Naive thymus-derived CD4-positive, alpha-beta T cell (primary cell): ENCODE data around the gene PLPPR2. TPM values are rescaled to one million over a fixed set of nuclear protein-coding genes. Genes with fewer than 3 reads are reported as not detected.

ENCODE experiments used
- ATAC-seq: fragments of 150-1000 bp; cut with Tn5 transposase; 2 replicates; pipeline ENCODE4 v1.10.0; 2021; ENCODE audit warnings: mild to moderate bottlenecking, moderate library complexity
- CTCF ChIA-PET: fragments of 350-600 bp; sonication (Branson Sonifier 250); formaldehyde crosslinking; loops from one replicate; lab custom pipeline; 2021; ENCODE audit warnings: antibody characterized with exemption; lab: Charles Lee
- POLR2A ChIA-PET: fragments of 350-600 bp; sonication (Branson Sonifier 250); formaldehyde crosslinking; loops from one replicate; lab custom pipeline; 2021; ENCODE audit warnings: antibody characterized with exemption, inconsistent platforms; lab: Charles Lee
- DNase-seq, 9 donors: peaks; one replicate each; pipeline versions ENCODE4 v3.0.0 to v3.0.0-alpha.2; 2020 to 2022; ENCODE audit warnings: mixed read lengths in 1 of 9
- H3K27ac ChIP-seq: one replicate; pipeline ENCODE4 v1.7.0; 2013; ENCODE audit warnings: mild to moderate bottlenecking, low read depth, low read length, moderate library complexity
- H3K27me3 ChIP-seq, 2 donors: one replicate each; pipeline ENCODE4 v1.7.0; 2013; ENCODE audit warnings: low read length in 2 of 2, mild to moderate bottlenecking in 2 of 2, moderate library complexity in 2 of 2; ENCODE audit not compliant: control insufficient read depth in 2 of 2, insufficient read depth in 2 of 2
- H3K36me3 ChIP-seq, 3 experiments: 1 replicate in 2 of 3; 2 replicates in 1 of 3; pipeline ENCODE4 v1.7.0; 2013; ENCODE audit warnings: low read length in 3 of 3, mild to moderate bottlenecking in 3 of 3, moderate library complexity in 1 of 3; ENCODE audit not compliant: insufficient read depth in 3 of 3, control insufficient read depth in 2 of 3
- H3K4me1 ChIP-seq, 2 donors: one replicate each; pipeline ENCODE4 v1.7.0; 2013; ENCODE audit warnings: low read length in 2 of 2, mild to moderate bottlenecking in 2 of 2, moderate library complexity in 1 of 2; ENCODE audit not compliant: control insufficient read depth in 2 of 2, insufficient read depth in 2 of 2
- H3K4me3 ChIP-seq: 2 replicates; pipeline ENCODE4 v1.7.0; 2013; ENCODE audit warnings: mild to moderate bottlenecking, low read length
- H3K9me3 ChIP-seq, 3 experiments: 1 replicate in 2 of 3; 2 replicates in 1 of 3; pipeline ENCODE4 v1.7.0; 2013; ENCODE audit warnings: low read length in 3 of 3; ENCODE audit not compliant: control insufficient read depth in 2 of 3
- H3K27ac Mint-ChIP-seq, 9 donors: one replicate each; pipeline ENCODE4 v1.8.0; 2020 to 2022; ENCODE audit warnings: mixed read lengths in 9 of 9, mild to moderate bottlenecking in 8 of 9, moderate library complexity in 5 of 9, inconsistent platforms in 2 of 9
- H3K27me3 Mint-ChIP-seq, 5 donors: one replicate each; pipeline ENCODE4 v1.8.0; 2021 to 2022; ENCODE audit warnings: mixed read lengths in 5 of 5, mild to moderate bottlenecking in 1 of 5
- H3K36me3 Mint-ChIP-seq, 5 donors: one replicate each; pipeline ENCODE4 v1.8.0; 2020 to 2022; ENCODE audit warnings: mixed read lengths in 5 of 5, mild to moderate bottlenecking in 3 of 5, inconsistent platforms in 1 of 5
- H3K4me1 Mint-ChIP-seq, 7 donors: one replicate each; pipeline ENCODE4 v1.8.0; 2020 to 2022; ENCODE audit warnings: mixed read lengths in 7 of 7, mild to moderate bottlenecking in 3 of 7, inconsistent platforms in 1 of 7
- H3K4me3 Mint-ChIP-seq, 10 donors: one replicate each; pipeline ENCODE4 v1.8.0; 2020 to 2022; ENCODE audit warnings: mild to moderate bottlenecking in 10 of 10, mixed read lengths in 10 of 10, moderate library complexity in 6 of 10, inconsistent platforms in 2 of 10
- H3K9me3 Mint-ChIP-seq, 11 donors: one replicate each; pipeline ENCODE4 v1.8.0; 2020 to 2022; ENCODE audit warnings: mixed read lengths in 11 of 11, mild to moderate bottlenecking in 4 of 11, inconsistent platforms in 1 of 11, moderate library complexity in 1 of 11
- intact Hi-C, 2 donors: fragments of 100-400 bp; cut with micrococcal nuclease; formaldehyde crosslinking; loops; one replicate each; pipeline ENCODE4 v1.15.1; 2023
- polyA plus RNA-seq, 2 donors: library from polyadenylated mRNA; unstranded; fragments of 300-500 nt; fragmentation: Illumina TruSeq; gene quantifications; one replicate each; pipeline ENCODE4 v1.2.3, GENCODE V29; 2021
- total RNA-seq, 6 experiments: library from RNA in 5 of 6; stranded (reverse) in 5 of 6; gene quantifications; 1 replicate in 5 of 6; 2 replicates in 1 of 6; pipeline ENCODE4 v1.2.3 and lab custom pipeline; 2021 to 2026

Gene PLPPR2
- total and polyA plus RNA-seq, 7 experiments from 2014 or later, result 0.92 to 31.0 (median 12.8) TPM

- Histone ChIP-seq H3K27me3 (no peaks in the 10 kb centered on the region), H3K36me3 (peaks cover 0 to 3% (median 0%) of the 10 kb centered on the region in 3 experiments), H3K4me1 (peaks cover 0 to 12% of the 10 kb centered on the region in 2 donors), H3K9me3 (no peaks in the 10 kb centered on the region), H3K4me3 (no peak overlapping the region), H3K27ac (no peak overlapping the region)
- peak overlapping the region in 6 of 9 donors; percentile 56 to 92 (median 73) for H3K27ac Mint-ChIP-seq
- peaks cover 0 to 13% (median 0%) of the 10 kb centered on the region in 5 donors for H3K27me3 Mint-ChIP-seq
- CTCF ChIA-PET, result no interaction called here
- no peak for ATAC-seq
- POLR2A ChIA-PET, result interaction anchor here (1.7 kb wide), 1 partner anchor 23 kb away, joined by 4 read pairs; the partner anchor contains the start of genes CCDC159 and TMEM205
- DNase-seq, result no peak
- peaks cover 12 to 32% (median 17%) of the 10 kb centered on the region in 7 donors for H3K4me1 Mint-ChIP-seq
- peaks cover 0 to 10% (median 5%) of the 10 kb centered on the region in 5 donors for H3K36me3 Mint-ChIP-seq
- intact Hi-C loops, result no loop called here
- H3K4me3 Mint-ChIP-seq, result peak overlapping the region in 8 of 10 donors; percentile 47 to 77 (median 61)
- H3K9me3 Mint-ChIP-seq, result no peaks in the 10 kb centered on the region
These were observed 31.6 kb upstream of the PLPPR2 start for GRCh38 chr19:11323601-11324078.

- ATAC-seq, result peak; percentile 79
- H3K4me1 Mint-ChIP-seq, result peaks cover 12 to 32% (median 17%) of the 10 kb centered on the region in 7 donors
- H3K27ac Mint-ChIP-seq, result peak overlapping the region in 7 of 9 donors; percentile 54 to 92 (median 69)
- Histone ChIP-seq H3K9me3 (no peaks in the 10 kb centered on the region), H3K4me3 (no peak overlapping the region), H3K36me3 (peaks cover 0 to 3% (median 0%) of the 10 kb centered on the region in 3 experiments), H3K4me1 (peaks cover 0 to 12% of the 10 kb centered on the region in 2 donors), H3K27me3 (no peaks in the 10 kb centered on the region), H3K27ac (no peak overlapping the region)
- intact Hi-C loops, result no loop called here
- POLR2A ChIA-PET, result interaction anchor here (1.6 to 1.7 kb wide), 2 partner anchors 22 to 57 kb away, joined by 4 read pairs; partner anchors contain the start of genes CCDC159 and TMEM205
- H3K36me3 Mint-ChIP-seq, result peaks cover 0 to 10% (median 5%) of the 10 kb centered on the region in 5 donors
- peaks cover 0 to 13% (median 0%) of the 10 kb centered on the region in 5 donors for H3K27me3 Mint-ChIP-seq
- peak overlapping the region; percentile 47 to 77 (median 62) for H3K4me3 Mint-ChIP-seq
- no peaks in the 10 kb centered on the region for H3K9me3 Mint-ChIP-seq
- DNase-seq, result peak in 7 of 9 donors; percentile 18 to 38 (median 23)
- CTCF ChIA-PET, result no interaction called here
These were observed 31.1 kb upstream of the PLPPR2 start for GRCh38 chr19:11324079-11324661.

GRCh38 chr19:11324748-11325389 lies 30.4 kb upstream of the PLPPR2 start:
- peaks cover 0 to 11% (median 7%) of the 10 kb centered on the region in 5 donors for H3K36me3 Mint-ChIP-seq
- peaks cover 0 to 7% (median 0%) of the 10 kb centered on the region in 5 donors for H3K27me3 Mint-ChIP-seq
- intact Hi-C loops, result no loop called here
- Histone ChIP-seq H3K27ac (no peak overlapping the region), H3K4me1 (peaks cover 0 to 12% of the 10 kb centered on the region in 2 donors), H3K4me3 (no peak overlapping the region), H3K36me3 (peaks cover 0 to 3% (median 0%) of the 10 kb centered on the region in 3 experiments), H3K27me3 (no peaks in the 10 kb centered on the region), H3K9me3 (no peaks in the 10 kb centered on the region)
- ATAC-seq (no peak), DNase-seq (no peak)
- CTCF ChIA-PET, result interaction anchor here (0.6 kb wide), 1 partner anchor 34 kb away, joined by 5 read pairs; no protein-coding TSS in a partner anchor
- H3K4me3 Mint-ChIP-seq, result peak overlapping the region in 3 of 10 donors; percentile 47 to 77 (median 72)
- peaks cover 12 to 32% (median 17%) of the 10 kb centered on the region in 7 donors for H3K4me1 Mint-ChIP-seq
- POLR2A ChIA-PET, result interaction anchor here (0.6 to 1.7 kb wide), 3 partner anchors 22 to 1237 kb away, joined by 3 to 4 read pairs (median 4); partner anchors contain the start of genes CCDC159 and TMEM205
- peak overlapping the region in 6 of 9 donors; percentile 54 to 92 (median 66) for H3K27ac Mint-ChIP-seq
- no peaks in the 10 kb centered on the region for H3K9me3 Mint-ChIP-seq

- Histone ChIP-seq H3K27ac (no peak overlapping the region), H3K9me3 (no peaks in the 10 kb centered on the region), H3K27me3 (no peaks in the 10 kb centered on the region), H3K36me3 (peaks cover 0 to 3% (median 0%) of the 10 kb centered on the region in 3 experiments), H3K4me1 (peaks cover 0 to 12% of the 10 kb centered on the region in 2 donors), H3K4me3 (no peak overlapping the region)
- H3K27me3 Mint-ChIP-seq, result peaks cover 0 to 2% (median 0%) of the 10 kb centered on the region in 5 donors
- H3K36me3 Mint-ChIP-seq, result peaks cover 0 to 16% (median 11%) of the 10 kb centered on the region in 5 donors
- intact Hi-C loops, result no loop called here
- H3K9me3 Mint-ChIP-seq, result no peaks in the 10 kb centered on the region
- H3K4me1 Mint-ChIP-seq, result peaks cover 12 to 32% (median 17%) of the 10 kb centered on the region in 7 donors
- H3K27ac Mint-ChIP-seq, result peak overlapping the region in 1 of 9 donors; percentile 43
- DNase-seq, result no peak
- CTCF ChIA-PET, result interaction anchor here (0.7 kb wide), 1 partner anchor 42 kb away, joined by 3 read pairs; no protein-coding TSS in a partner anchor
- H3K4me3 Mint-ChIP-seq, result no peak overlapping the region
- no peak for ATAC-seq
- POLR2A ChIA-PET, result interaction anchor here (0.6 to 1.6 kb wide), 2 partner anchors 56 to 1237 kb away, joined by 3 to 4 read pairs; no protein-coding TSS in a partner anchor
These were observed 29.7 kb upstream of the PLPPR2 start for GRCh38 chr19:11325544-11325943.

GRCh38 chr19:11330127-11330526 lies 25.1 kb upstream of the PLPPR2 start:
- ATAC-seq, result no peak
- peaks cover 5 to 38% (median 17%) of the 10 kb centered on the region in 5 donors for H3K36me3 Mint-ChIP-seq
- H3K4me1 Mint-ChIP-seq, result no peaks in the 10 kb centered on the region
- Histone ChIP-seq H3K27me3 (no peaks in the 10 kb centered on the region), H3K27ac (no peak overlapping the region), H3K4me1 (no peaks in the 10 kb centered on the region), H3K4me3 (no peak overlapping the region), H3K9me3 (no peaks in the 10 kb centered on the region), H3K36me3 (peaks cover 0 to 14% (median 3%) of the 10 kb centered on the region in 3 experiments)
- H3K9me3 Mint-ChIP-seq, result no peaks in the 10 kb centered on the region
- ChIA-PET CTCF (no interaction called here), POLR2A (no interaction called here)
- H3K4me3 Mint-ChIP-seq, result no peak overlapping the region
- intact Hi-C loops, result no loop called here
- no peaks in the 10 kb centered on the region for H3K27me3 Mint-ChIP-seq
- no peak for DNase-seq
- peak overlapping the region in 1 of 9 donors; percentile 17 for H3K27ac Mint-ChIP-seq

- H3K4me3 Mint-ChIP-seq, result no peak overlapping the region
- ATAC-seq, result no peak
- H3K27ac Mint-ChIP-seq, result no peak overlapping the region
- no peaks in the 10 kb centered on the region for H3K4me1 ChIP-seq
- POLR2A ChIA-PET, result no interaction called here
- DNase-seq, result no peak
- H3K4me3 ChIP-seq, result no peak overlapping the region
- no peaks in the 10 kb centered on the region for H3K9me3 ChIP-seq
- H3K4me1 Mint-ChIP-seq, result no peaks in the 10 kb centered on the region
- H3K27ac ChIP-seq, result no peak overlapping the region
- H3K27me3 Mint-ChIP-seq, result no peaks in the 10 kb centered on the region
- peaks cover 11 to 52% (median 29%) of the 10 kb centered on the region in 5 donors for H3K36me3 Mint-ChIP-seq
- intact Hi-C loops, result no loop called here
- H3K9me3 Mint-ChIP-seq, result no peaks in the 10 kb centered on the region
- no peaks in the 10 kb centered on the region for H3K27me3 ChIP-seq
- peaks cover 0 to 21% (median 6%) of the 10 kb centered on the region in 3 experiments for H3K36me3 ChIP-seq
- CTCF ChIA-PET, result no interaction called here
These were observed 23.7 kb upstream of the PLPPR2 start for GRCh38 chr19:11331502-11331901.
